Measurements from ENCODE around the gene ELAVL1.

ELAVL1 gene

GRCh38 chr19:8020681-8021080 is 15.2 kb upstream of the ELAVL1 start:
- DNase-seq = no peak

- DNase-seq = no peak
Observed at GRCh38 chr19:8017808-8018207, 12.4 kb upstream of the ELAVL1 start.

- DNase-seq = peak in 1 of 2 experiments; percentile 10
Observed at GRCh38 chr19:8004723-8005513, 523 bp downstream of the ELAVL1 start.

- DNase-seq = no peak
Observed at GRCh38 chr19:8004001-8004400, 1.4 kb downstream of the ELAVL1 start.

- DNase-seq = peak; percentile 52 to 71
Observed at GRCh38 chr19:8001995-8002849, 3.2 kb downstream of the ELAVL1 start.

GRCh38 chr19:8001651-8001994 is 3.8 kb downstream of the ELAVL1 start:
- DNase-seq = no peak

GRCh38 chr19:8000298-8001038 is 5.0 kb downstream of the ELAVL1 start:
- DNase-seq = no peak

GRCh38 chr19:7999376-7999775 is 6.1 kb downstream of the ELAVL1 start:
- DNase-seq = no peak

GRCh38 chr19:7997809-7998480 is 7.5 kb downstream of the ELAVL1 start:
- no peak for DNase-seq

GRCh38 chr19:7996883-7997282 is 8.6 kb downstream of the ELAVL1 start:
- DNase-seq = no peak

- DNase-seq = no peak
Observed at GRCh38 chr19:7995810-7996158, 9.7 kb downstream of the ELAVL1 start.

- DNase-seq = no peak
Observed at GRCh38 chr19:7994928-7995809, 10.3 kb downstream of the ELAVL1 start.

- DNase-seq = no peak
Observed at GRCh38 chr19:7994114-7994513, 11.3 kb downstream of the ELAVL1 start.

- DNase-seq = no peak
Observed at GRCh38 chr19:7993560-7993959, 11.9 kb downstream of the ELAVL1 start.

- no peak for DNase-seq
Observed at GRCh38 chr19:7992575-7992974, 12.9 kb downstream of the ELAVL1 start.

- DNase-seq = no peak
Observed at GRCh38 chr19:7989071-7989575, 16.3 kb downstream of the ELAVL1 start.

- no peak for DNase-seq
Observed at GRCh38 chr19:7988307-7988706, 17.1 kb downstream of the ELAVL1 start.

GRCh38 chr19:7987114-7987768 is 18.2 kb downstream of the ELAVL1 start:
- no peak for DNase-seq

- DNase-seq = peak in 1 of 2 experiments; percentile 15
Observed at GRCh38 chr19:7986321-7987113, 18.9 kb downstream of the ELAVL1 start.

GRCh38 chr19:7985481-7985911 is 19.9 kb downstream of the ELAVL1 start:
- no peak for DNase-seq
